Left colon (tissue), 2 donors: ENCODE results near the gene ZBTB7B. TPM values are rescaled to one million over a fixed set of nuclear protein-coding genes. Genes with fewer than 3 reads are reported as not detected.

Experiments used
- ATAC-seq: fragments of 200-7000 bp; cut with Tn5 transposase; one replicate; pipeline ENCODE4 v1.9.1; 2020; ENCODE audit warnings: mild to moderate bottlenecking, moderate library complexity
- DNase-seq, 2 donors: peaks; one replicate each; pipeline ENCODE4 v3.0.0-alpha.2; 2020
- intact Hi-C, 2 donors: fragments of 100-400 bp; cut with DNase I in 1 of 2; cut with micrococcal nuclease in 1 of 2; formaldehyde crosslinking; loops; one replicate each; pipeline versions ENCODE4 v1.11.2 to v1.14.0; 2022; cut with DNase I, micrococcal nuclease
- total RNA-seq, 2 donors: library from RNA; stranded (reverse); fragmentation: NEBNext Ultra II Directional; extraction: Animal tissue kit (Norgen Biotek cat#: 25700); gene quantifications; one replicate each; pipeline ENCODE4 v1.2.1, GENCODE V29; 2021
- donor health status: DM: no; HTN: no; CAD: no.
- donor health status: DM: yes; HTN: yes; CAD: no.

ZBTB7B gene
- total RNA-seq, 2 donors from 2014 or later, result 248 to 326 TPM

GRCh38 chr1:155010211-155010918 lies 7.8 kb downstream of the ZBTB7B start:
- DNase-seq (peak in 1 of 2 donors; percentile 42), ATAC-seq (no peak)
- intact Hi-C loops, result loop anchor here in 1 of 2 donors (10.0 kb wide), 1 partner anchor 46 kb away; the partner anchor contains the start of gene PYGO2

- no peak for ATAC-seq
- intact Hi-C loops, result loop anchor here in 1 of 2 donors (10.0 kb wide), 1 partner anchor 46 kb away; the partner anchor contains the start of gene PYGO2
Measured at GRCh38 chr1:155011004-155011416, 8.4 kb downstream of the ZBTB7B start.

GRCh38 chr1:155011437-155012025 lies 8.9 kb downstream of the ZBTB7B start:
- peak in 1 of 2 donors; percentile 39 for DNase-seq
- intact Hi-C loops, result loop anchor here in 1 of 2 donors (10.0 kb wide), 1 partner anchor 47 kb away; the partner anchor contains the start of gene PYGO2
- no peak for ATAC-seq

More at GRCh38 chr1:155011004-155011416, 8.4 kb downstream of the ZBTB7B start:
- no peak for DNase-seq

GRCh38 chr1:155012026-155012546 lies 9.5 kb downstream of the ZBTB7B start:
- intact Hi-C loops, result loop anchor here in 1 of 2 donors (10.0 kb wide), 1 partner anchor 47 kb away; the partner anchor contains the start of gene PYGO2
- ATAC-seq (peak; percentile 42), DNase-seq (peak; percentile 79 to 91)

GRCh38 chr1:155012776-155013602 lies 10.4 kb downstream of the ZBTB7B start:
- ATAC-seq (no peak), DNase-seq (no peak)
- intact Hi-C loops, result loop anchor here in 1 of 2 donors (10.0 kb wide), 1 partner anchor 48 kb away; the partner anchor contains the start of gene PYGO2

GRCh38 chr1:155013632-155014031 lies 11.0 kb downstream of the ZBTB7B start:
- DNase-seq, result peak; percentile 49 to 51

GRCh38 chr1:155014709-155015508 lies 12.3 kb downstream of the ZBTB7B start:
- intact Hi-C loops, result loop anchor here in 1 of 2 donors (10.0 kb wide), 1 partner anchor 50 kb away; the partner anchor contains the start of gene PYGO2
- DNase-seq (no peak), ATAC-seq (no peak)

More at GRCh38 chr1:155013632-155014031, 11.0 kb downstream of the ZBTB7B start:
- intact Hi-C loops, result loop anchor here in 1 of 2 donors (10.0 kb wide), 1 partner anchor 49 kb away; the partner anchor contains the start of gene PYGO2
- no peak for ATAC-seq

- intact Hi-C loops, result loop anchor here in 1 of 2 donors (10.0 kb wide), 1 partner anchor 51 kb away; the partner anchor contains the start of gene PYGO2
- DNase-seq, result peak in 1 of 2 donors; percentile 34
- no peak for ATAC-seq
Measured at GRCh38 chr1:155015527-155016230, 13.1 kb downstream of the ZBTB7B start.

- ATAC-seq (no peak), DNase-seq (peak; percentile 55 to 59)
- intact Hi-C loops, result loop anchor here in 1 of 2 donors (10.0 kb wide), 1 partner anchor 52 kb away; the partner anchor contains the start of gene PYGO2
Measured at GRCh38 chr1:155016231-155016831, 13.7 kb downstream of the ZBTB7B start.

- intact Hi-C loops, result loop anchor here in 1 of 2 donors (10.0 kb wide), 1 partner anchor 52 kb away; the partner anchor contains the start of gene PYGO2
- ATAC-seq (peak; percentile 81), DNase-seq (peak; percentile 94 to 96)
Measured at GRCh38 chr1:155017041-155017945, 14.7 kb downstream of the ZBTB7B start.

- intact Hi-C loops, result loop anchor here in 1 of 2 donors (10.0 kb wide), 1 partner anchor 53 kb away; the partner anchor contains the start of gene PYGO2
- ATAC-seq, result peak; percentile 0
- peak in 1 of 2 donors; percentile 49 for DNase-seq
Measured at GRCh38 chr1:155017946-155018316, 15.3 kb downstream of the ZBTB7B start.

GRCh38 chr1:155018617-155019348 lies 16.2 kb downstream of the ZBTB7B start:
- DNase-seq (no peak), ATAC-seq (no peak)
- intact Hi-C loops, result loop anchor here in 1 of 2 donors (10.0 kb wide), 1 partner anchor 54 kb away; the partner anchor contains the start of gene PYGO2

GRCh38 chr1:155019377-155020245 lies 17.0 kb downstream of the ZBTB7B start:
- no peak for DNase-seq
- intact Hi-C loops, result loop anchor here in 1 of 2 donors (10.0 kb wide), 1 partner anchor 55 kb away; the partner anchor contains the start of gene PYGO2
- no peak for ATAC-seq
